Endothelial cell of umbilical vein (primary cell): ENCODE measurements around the gene DAG1. TPM values are rescaled to one million over a fixed set of nuclear protein-coding genes. Genes with fewer than 3 reads are reported as not detected.

Experiments
- Bru-seq: library from RNA; stranded (reverse); fragments of 400-500 nt; gene quantifications from one replicate; lab custom pipeline; 2021; lab: Mats Ljungman, UMichigan
- BruChase-seq, 2 experiments: library from RNA; stranded (reverse); fragments of 400-500 nt; gene quantifications; one replicate each; lab custom pipeline; 2021; lab: Mats Ljungman, UMichigan
- BruUV-seq: library from RNA; stranded (reverse); fragments of 400-500 nt; replicated peaks from 2 replicates; lab custom pipeline; 2021; lab: Mats Ljungman, UMichigan
- CTCF ChIA-PET: fragments of 300-600, 350-600 bp; sonication (Branson Sonifier 250); formaldehyde crosslinking; loops from one replicate; lab custom pipeline; 2021; ENCODE audit warnings: antibody characterized with exemption, inconsistent platforms; lab: Charles Lee
- POLR2A ChIA-PET: fragments of 300-600, 350-600 bp; sonication (Branson Sonifier 250); formaldehyde crosslinking; loops from one replicate; lab custom pipeline; 2021; ENCODE audit warnings: antibody characterized with exemption, inconsistent platforms; lab: Charles Lee
- DNase-seq: peaks from one replicate; pipeline ENCODE4 v3.0.0-alpha.2; 2011; ENCODE audit warnings: low read depth, low spot score
- FAIRE-seq: peaks from 2 replicates; lab custom pipeline; 2011; peaks lifted over from hg19 to GRCh38; lab: Jason Lieb, UNC
- H2AFZ ChIP-seq: 2 replicates; pipeline ENCODE4 v1.6.0; 2012; ENCODE audit warnings: low read depth, low read length, control low read depth, inconsistent platforms
- H3K27ac ChIP-seq: 2 replicates; pipeline ENCODE4 v1.5.1; 2011; ENCODE audit warnings: low read depth, mild to moderate bottlenecking, control low read depth, low read length, moderate library complexity; ENCODE audit not compliant: insufficient read depth
- H3K27me3 ChIP-seq, 2 experiments: 2 replicates each; pipeline versions ENCODE4 v1.6.0 to v1.6.1; 2011; ENCODE audit warnings: low read length in 2 of 2, mixed read lengths in 1 of 2; ENCODE audit not compliant: control insufficient read depth in 2 of 2, insufficient read depth in 2 of 2
- H3K36me3 ChIP-seq, 2 experiments: 2 replicates in 1 of 2; 3 replicates in 1 of 2; pipeline ENCODE4 v1.5.1; 2011; ENCODE audit warnings: low read length in 2 of 2, mild to moderate bottlenecking in 1 of 2, moderate library complexity in 1 of 2; ENCODE audit not compliant: control insufficient read depth in 2 of 2, insufficient read depth in 2 of 2; ENCODE audit errors: extremely low read depth in 1 of 2
- H3K4me1 ChIP-seq: 3 replicates; pipeline ENCODE4 v1.5.1; 2011; ENCODE audit warnings: mild to moderate bottlenecking, low read length; ENCODE audit not compliant: control insufficient read depth, insufficient read depth; ENCODE audit errors: extremely low read depth
- H3K4me2 ChIP-seq: 2 replicates; pipeline ENCODE4 v1.6.1; 2011; ENCODE audit warnings: low read length, control low read depth, mixed read lengths; ENCODE audit not compliant: insufficient read depth
- H3K4me3 ChIP-seq, 3 experiments: fragments of 200-600 bp in 1 of 3; sonication (generic), shearing (Covaris generic) in 1 of 3; replicated peaks in 1 of 3; 2 replicates each; pipeline ENCODE4 v1.5.1; 2011 to 2016; ENCODE audit warnings: control low read depth in 3 of 3, low read length in 3 of 3, mild to moderate bottlenecking in 2 of 3, inconsistent platforms in 1 of 3, low read depth in 1 of 3, moderate library complexity in 1 of 3; ENCODE audit not compliant: insufficient read depth in 1 of 3
- H3K79me2 ChIP-seq: 2 replicates; pipeline ENCODE4 v1.6.0; 2012; ENCODE audit warnings: low read length, inconsistent platforms; ENCODE audit not compliant: control insufficient read depth, insufficient read depth
- H3K9ac ChIP-seq: replicated peaks from 2 replicates; pipeline ENCODE3; 2011; ENCODE audit warnings: low read length, control low read depth; ENCODE audit not compliant: insufficient read depth; ENCODE audit errors: extremely low read depth
- H3K9me1 ChIP-seq: replicated peaks from 3 replicates; pipeline ENCODE4 v1.6.0; 2011; ENCODE audit warnings: mild to moderate bottlenecking, low read length; ENCODE audit not compliant: control insufficient read depth, insufficient read depth; ENCODE audit errors: extremely low read depth
- H3K9me3 ChIP-seq: replicated peaks from 2 replicates; pipeline ENCODE4 v1.5.1; 2012; ENCODE audit warnings: low read length, inconsistent platforms; ENCODE audit not compliant: control insufficient read depth, insufficient read depth
- H4K20me1 ChIP-seq: replicated peaks from 2 replicates; pipeline ENCODE3; 2011; ENCODE audit warnings: mild to moderate bottlenecking, low read length; ENCODE audit not compliant: control insufficient read depth, insufficient read depth; ENCODE audit errors: extremely low read depth
- POLR2A ChIP-seq: IDR thresholded peaks from 2 replicates; pipeline ENCODE4 v1.6.1; 2012; ENCODE audit warnings: low read depth, mild to moderate bottlenecking, control low read depth, low read length
- POLR2AphosphoS5 ChIP-seq: IDR thresholded peaks from 2 replicates; pipeline ENCODE4 v1.6.1; 2012; ENCODE audit warnings: low read depth, mild to moderate bottlenecking, control low read depth, low read length, moderate library complexity; ENCODE audit not compliant: insufficient read depth
- dilution Hi-C: fragments of 300-500 bp; cut with MboI; formaldehyde crosslinking; loops from one replicate; pipeline ENCODE4 v1.15.0; 2019; ENCODE audit warnings: low sequenced_read_pairs; ENCODE audit not compliant: extremely low pct_ligation_motif_present
- intact Hi-C: fragments of 100-400 bp; cut with micrococcal nuclease; formaldehyde crosslinking; loops from one replicate; pipeline ENCODE4 v1.10.0; 2022
- long read RNA-seq: library from polyadenylated mRNA; stranded (forward); transcript quantifications from one replicate; pipeline ENCODE4 v2.0.0, GENCODE V29; 2021
- polyA minus RNA-seq, 3 experiments: library from RNA; depleted of rRNA, polyadenylated mRNA; stranded (reverse); fragments of >200 nt; gene quantifications; 1 replicate in 1 of 3; 2 replicates in 2 of 3; pipeline ENCODE4 v1.2.3, GENCODE V29; 2011
- polyA plus RNA-seq, 4 experiments: library from polyadenylated mRNA; depleted of rRNA in 3 of 4; stranded (reverse) in 3 of 4; unstranded in 1 of 4; fragments of >200 nt; gene quantifications; 2 replicates each; pipeline versions ENCODE4 v1.2.1 to v1.2.3, GENCODE V29; 2011 to 2012; ENCODE audit warnings: missing spikeins in 1 of 4
- total RNA-seq: library from RNA; stranded (reverse); gene quantifications from 2 replicates; pipeline ENCODE4 v1.2.3, GENCODE V29; 2021
- TF ChIP-seq, protein P1 (sequence below): IDR thresholded peaks from 2 replicates; pipeline ENCODE4 v1.6.1; 2011; ENCODE audit not compliant: insufficient read depth, insufficient read length

DAG1 gene
- total RNA-seq (88.0 and 97.5 TPM in 2 replicates), polyA plus RNA-seq (59.6 and 63.7 TPM in 2 replicates), polyA minus RNA-seq (145 and 195 TPM in 2 replicates), Bru-seq, nascent RNA (percentile 68 among the genes with signal in this experiment), BruChase-seq, experiment 1, labeled RNA remaining after a 6-hour chase (percentile 88 among the genes with signal in this experiment), BruChase-seq, experiment 2, labeled RNA remaining after a 2-hour chase (percentile 65 among the genes with signal in this experiment)
- polyA plus RNA-seq (2011; cell fraction: cytosol; rRNA removed) = 43.1 and 44.5 TPM in 2 replicates
- 31.6 and 33.9 TPM in 2 replicates for polyA plus RNA-seq (2011; cell fraction: nucleus; rRNA removed)
- polyA plus RNA-seq (2012) = 31.6 and 41.4 TPM in 2 replicates
- polyA minus RNA-seq (2011; cell fraction: cytosol; rRNA and poly(A)+ RNA removed) = 50.1 TPM
- polyA minus RNA-seq (2011; cell fraction: nucleus; rRNA and poly(A)+ RNA removed) = 19.5 and 28.5 TPM in 2 replicates
- long read RNA-seq, full-length matches to known transcripts = 12 of 51 reads
- long read RNA-seq, partial matches to known transcripts = 1 of 51 reads
- long read RNA-seq, other reads (novel, unspliced or antisense) = 38 of 51 reads

- Histone ChIP-seq H3K9me1 (no peaks in the 10 kb centered on the region), H3K4me1 (peaks cover 17% of the 10 kb centered on the region), H3K27ac (peak within 1 kb of the TSS; percentile 61), H3K36me3 (no peaks in the 10 kb centered on the region), H3K4me3 (peak within 1 kb of the TSS; percentile 52 to 92 (median 81)), H3K4me2 (peak within 1 kb of the TSS; percentile 92), H3K79me2 (peaks cover 19% of the 10 kb centered on the region), H3K9ac (peak within 1 kb of the TSS; percentile 79), H2AFZ (peak within 1 kb of the TSS; percentile 68), H3K27me3 (no peaks in the 10 kb centered on the region), H3K9me3 (no peaks in the 10 kb centered on the region), H4K20me1 (no peaks in the 10 kb centered on the region)
- BruUV-seq = no TSS peak
- dilution Hi-C loops = no loop called here
- peak; percentile 81 for TF ChIP-seq POLR2A
- TF ChIP-seq POLR2AphosphoS5 = peak; percentile 86
- TF ChIP-seq, protein P1, sequence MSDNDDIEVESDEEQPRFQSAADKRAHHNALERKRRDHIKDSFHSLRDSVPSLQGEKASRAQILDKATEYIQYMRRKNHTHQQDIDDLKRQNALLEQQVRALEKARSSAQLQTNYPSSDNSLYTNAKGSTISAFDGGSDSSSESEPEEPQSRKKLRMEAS = no peak
- intact Hi-C loops = loop anchor here (1.0 kb wide), 1 partner anchor 41 kb away; the partner anchor contains the start of gene NICN1
- DNase-seq = peak; percentile 97
- ChIA-PET CTCF (interaction anchor here (0.8 to 4.3 kb wide), 10 partner anchors 13 to 482 kb away, joined by 3 to 28 read pairs (median 3); partner anchors contain the start of genes KLHDC8B, LAMB2 and USP4), POLR2A (no interaction called here)
- FAIRE-seq = peak; percentile 97
Observed at GRCh38 chr3:49469936-49470713, at the start of gene DAG1. Gene DAG1 (plus strand): TSS chr3:49470267. CDS start chr3:49510535, 40,268 bp downstream.
